Head of caudate nucleus (tissue), 42 donors: ENCODE results near the gene C3.
"Not testable (repeated sequence)": the region's sequence is repeated elsewhere in the genome, so short reads cannot be mapped to it uniquely, and the experiment has no call there.

ENCODE experiments used
- DNase-seq, 42 donors: peaks; one replicate each; pipeline versions ENCODE4 v3.0.0 to v3.0.0-alpha.2; 2020 to 2021; ENCODE audit warnings: mixed read lengths in 7 of 42
- intact Hi-C: fragments of 100-400 bp; cut with DNase I; formaldehyde crosslinking; loops from one replicate; pipeline ENCODE4 v1.15.0; 2022

Gene C3

DNA sequence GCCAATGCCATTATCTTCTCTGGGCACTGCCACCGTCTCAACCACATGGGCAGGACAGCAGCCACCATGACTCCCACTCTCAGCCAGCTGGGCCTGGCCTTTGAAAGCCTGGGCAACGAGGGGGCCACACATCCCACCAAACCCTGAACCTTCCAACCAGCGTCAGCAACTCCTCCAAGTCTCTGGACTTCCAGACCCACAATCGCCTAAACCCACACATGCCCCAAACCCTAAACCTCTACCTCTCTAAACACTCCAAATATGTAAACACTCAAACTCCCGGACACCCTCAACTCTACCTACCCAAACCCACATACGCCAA is 949 bp downstream of the C3 start:
- DNase-seq: peak in 6 of 42 donors; percentile 20 to 61 (median 46)
- intact Hi-C loops: no loop called here

DNA sequence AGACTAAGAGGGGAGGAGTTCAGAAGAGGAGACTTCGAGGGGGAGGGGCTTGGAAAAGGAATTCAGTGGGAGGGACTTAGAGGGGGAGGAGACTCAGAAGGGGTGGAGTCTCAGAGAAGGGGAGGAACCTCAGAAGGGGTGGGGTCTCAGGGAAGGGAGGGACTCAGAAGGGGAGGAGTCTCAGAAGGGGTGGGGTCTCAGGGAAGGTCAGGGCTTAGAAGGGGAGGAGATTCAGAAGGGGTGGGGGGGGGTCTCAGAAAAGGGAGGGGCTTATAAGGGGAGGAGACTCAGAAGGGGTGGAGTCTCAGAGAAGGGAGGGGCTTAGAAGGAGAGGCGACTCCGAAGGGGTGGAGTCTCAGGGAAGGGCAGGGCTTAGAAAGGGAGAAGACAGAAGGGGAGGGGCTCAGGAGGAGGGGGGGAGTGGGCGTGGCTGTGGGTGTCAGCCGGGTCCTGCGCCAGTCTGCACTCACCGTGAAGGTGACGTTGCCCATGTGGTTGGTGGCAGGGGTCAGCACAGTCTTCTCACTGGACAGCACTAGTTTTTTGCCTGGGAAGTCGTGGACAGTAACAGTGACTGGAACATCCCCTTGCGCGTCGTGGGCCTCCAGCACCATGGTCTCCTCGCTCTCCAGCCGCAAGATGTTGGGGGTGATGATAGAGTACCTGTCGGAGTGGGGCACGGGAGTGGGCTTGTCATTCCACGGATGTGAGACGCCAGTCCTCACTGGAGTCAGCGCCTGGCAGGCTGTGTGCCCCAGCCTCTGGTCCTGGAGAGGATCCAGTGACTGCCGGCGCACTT is 1.5 kb downstream of the C3 start:
- intact Hi-C loops: no loop called here
- DNase-seq: peak in 33 of 42 donors; percentile 28 to 75 (median 51)

DNA sequence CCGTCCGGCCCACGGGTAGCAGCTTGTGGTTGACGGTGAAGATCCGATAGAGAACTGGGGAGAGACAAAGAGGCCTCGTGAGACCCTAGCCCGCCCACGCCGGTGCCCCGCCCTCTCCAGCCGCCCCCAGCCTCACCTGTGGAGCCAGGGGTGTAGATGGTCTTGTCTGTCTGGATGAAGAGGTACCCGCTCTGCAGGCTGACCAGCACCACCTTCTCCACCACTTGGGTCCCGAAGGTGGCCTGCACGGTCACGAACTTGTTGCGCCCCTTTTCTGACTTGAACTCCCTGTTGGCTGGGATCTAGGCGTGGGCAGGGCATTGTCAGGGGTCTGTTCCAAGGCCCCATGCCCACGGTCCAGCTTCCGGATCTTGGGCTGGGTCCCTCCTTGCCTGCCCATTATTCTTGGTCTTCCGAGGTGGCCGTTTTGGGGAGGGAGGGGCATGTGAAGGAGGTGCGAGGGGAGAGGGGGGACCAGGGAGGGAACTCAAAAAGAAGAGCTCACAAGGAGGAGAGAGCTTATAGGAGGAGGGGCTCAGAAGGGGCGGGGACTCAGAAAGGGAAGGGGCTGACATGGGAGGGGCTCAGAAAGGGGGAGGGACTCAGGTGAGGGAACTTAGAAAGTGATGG is 2.2 kb downstream of the C3 start:
- intact Hi-C loops: no loop called here
- no peak for DNase-seq

DNA sequence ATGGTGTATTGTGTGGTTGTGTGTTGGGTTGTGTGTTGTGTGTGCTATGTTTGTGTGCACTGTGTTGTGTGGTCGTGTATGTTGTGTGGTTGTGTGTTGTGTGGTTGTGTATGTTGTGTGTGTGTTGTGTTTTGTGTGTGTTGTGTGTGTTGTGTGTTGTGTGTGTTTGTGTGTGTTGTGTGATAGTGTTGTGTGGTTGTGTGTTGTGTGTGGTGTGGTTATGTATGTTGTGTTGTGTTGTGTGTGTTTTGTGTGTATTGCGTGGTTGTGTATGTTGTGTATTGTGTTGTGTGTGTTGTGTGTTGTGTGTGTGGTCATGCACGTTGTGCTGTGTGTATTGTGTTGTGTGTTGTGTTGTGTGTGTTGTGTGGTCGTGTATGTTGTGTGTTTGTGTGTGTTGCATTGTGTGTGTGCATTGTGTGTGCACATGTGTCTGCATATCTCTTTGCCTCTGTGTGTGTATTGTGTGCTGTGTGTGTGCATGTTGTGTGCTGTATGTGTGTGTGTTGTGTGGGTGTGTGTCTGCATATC is 2.9 kb downstream of the C3 start:
- DNase-seq: no peak
- intact Hi-C loops: no loop called here

DNA sequence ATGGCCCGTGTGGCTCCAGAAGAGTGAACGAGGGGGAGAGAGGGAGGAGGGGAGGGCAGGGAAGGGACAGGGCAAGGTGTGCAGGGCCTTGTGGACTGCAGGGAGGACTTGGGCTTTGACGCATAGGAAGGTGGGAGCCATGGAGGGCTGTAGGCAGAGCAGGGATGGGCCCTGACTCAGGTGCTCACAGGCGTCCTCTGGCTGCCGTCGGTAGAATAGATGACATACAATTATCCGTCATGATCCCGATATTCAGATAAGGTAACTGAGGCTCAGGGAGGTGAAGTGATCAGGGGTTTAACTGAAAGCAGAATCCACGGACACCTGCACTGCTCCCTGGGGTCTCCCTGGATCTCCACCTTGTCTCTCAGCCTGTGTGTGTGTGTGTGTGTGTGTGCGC is 3.4 kb downstream of the C3 start:
- intact Hi-C loops: no loop called here
- DNase-seq: no peak

DNA sequence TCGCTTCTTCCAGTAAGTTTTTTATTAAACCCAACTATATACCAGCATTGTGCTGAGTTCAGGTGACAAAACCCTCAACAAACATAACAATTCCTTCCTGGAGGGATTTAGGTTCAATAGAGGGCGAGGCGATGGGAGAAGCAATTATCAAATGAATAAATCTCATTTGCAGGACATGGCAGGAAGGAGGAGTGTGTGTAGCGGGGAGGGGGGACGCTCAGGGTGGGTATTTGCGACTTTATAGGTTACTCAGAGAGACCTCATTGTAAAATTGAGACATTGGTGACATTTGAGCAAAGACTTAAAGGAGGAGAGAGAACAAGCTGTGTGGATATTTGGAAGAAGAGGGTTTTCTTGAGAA is 3.9 kb downstream of the C3 start:
- no peak for DNase-seq
- intact Hi-C loops: no loop called here

DNA sequence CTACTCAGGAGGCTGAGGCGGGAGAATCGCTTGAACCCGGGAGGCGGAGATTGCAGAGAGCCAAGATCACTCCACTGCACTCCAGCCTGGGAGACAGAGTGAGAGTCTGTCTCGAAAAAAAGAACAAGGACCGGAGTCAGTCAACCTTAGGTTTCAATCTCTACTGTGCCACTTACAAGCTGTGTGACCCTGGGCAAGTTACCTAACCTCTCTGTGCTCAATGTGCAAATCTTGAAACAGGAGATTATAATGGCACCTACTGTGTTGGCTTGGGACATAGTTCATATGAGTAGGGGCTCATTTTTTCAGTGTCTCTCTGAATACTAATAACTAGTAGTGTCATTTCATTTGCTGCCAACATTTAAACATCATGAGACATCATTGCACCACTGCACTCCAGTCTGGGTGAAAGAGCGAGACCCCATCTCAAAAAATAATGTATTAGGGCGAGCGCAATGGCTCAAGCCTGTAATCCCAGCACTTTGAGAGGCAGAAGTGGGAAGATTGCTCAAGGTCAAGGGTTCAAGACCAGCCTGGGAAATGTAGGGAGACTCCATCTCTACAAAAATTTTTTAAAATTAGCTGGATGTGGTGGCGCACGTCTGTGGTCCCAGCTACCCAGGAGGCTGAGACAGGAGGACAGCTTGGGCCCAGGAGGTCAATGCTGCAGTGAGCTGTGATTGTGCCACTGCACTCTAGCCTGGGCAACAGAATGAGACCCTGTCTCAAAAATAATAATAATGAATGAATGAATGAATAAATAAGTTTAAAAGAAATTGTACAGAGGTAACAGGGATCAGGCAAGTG is 5.5 kb downstream of the C3 start:
- intact Hi-C loops: no loop called here
- no peak for DNase-seq

DNA sequence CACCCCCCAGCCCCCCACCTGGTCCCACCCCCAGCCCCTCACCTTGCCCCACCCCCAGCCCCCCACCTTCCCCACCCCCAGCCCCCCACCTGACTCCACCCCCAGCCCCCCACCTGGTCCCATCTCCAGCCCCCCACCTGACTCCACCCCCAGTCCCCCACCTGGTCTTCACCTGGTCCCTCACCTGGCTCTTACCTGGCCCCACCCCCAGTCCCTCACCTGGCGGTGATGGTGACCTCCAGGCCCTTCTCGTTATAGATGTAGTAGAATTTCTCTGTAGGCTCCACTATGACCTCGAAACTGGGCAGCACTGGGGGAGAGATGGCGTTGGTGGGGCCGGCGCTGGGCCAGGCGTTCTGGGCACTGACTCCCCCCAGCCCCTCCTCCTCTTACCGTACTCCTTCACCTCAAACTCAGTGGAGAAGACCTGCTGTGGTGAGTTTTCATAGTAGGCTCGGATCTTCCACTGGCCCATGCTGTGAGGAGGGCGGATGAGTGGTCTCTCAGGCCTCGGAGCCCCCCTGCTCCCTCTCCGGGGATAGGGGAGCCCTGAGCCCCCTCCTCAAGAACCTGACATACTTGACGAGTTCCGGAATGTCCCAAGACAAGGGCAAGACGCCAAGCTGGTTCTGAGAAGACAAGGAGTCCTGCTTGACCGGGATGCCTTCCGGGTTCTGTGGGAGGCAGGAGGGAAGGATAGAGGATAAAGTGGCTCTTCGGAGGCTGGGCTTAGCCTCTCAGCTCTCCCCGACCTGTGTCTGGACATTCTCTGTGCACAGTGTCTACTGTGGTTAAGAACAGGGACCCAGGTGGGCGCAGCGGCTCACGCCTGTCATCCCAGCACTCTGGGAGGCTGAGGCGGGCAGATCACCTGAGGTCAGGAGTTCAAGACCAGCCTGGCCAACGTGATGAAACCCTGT is 6.4 kb downstream of the C3 start:
- DNase-seq: no peak
- intact Hi-C loops: no loop called here

DNA sequence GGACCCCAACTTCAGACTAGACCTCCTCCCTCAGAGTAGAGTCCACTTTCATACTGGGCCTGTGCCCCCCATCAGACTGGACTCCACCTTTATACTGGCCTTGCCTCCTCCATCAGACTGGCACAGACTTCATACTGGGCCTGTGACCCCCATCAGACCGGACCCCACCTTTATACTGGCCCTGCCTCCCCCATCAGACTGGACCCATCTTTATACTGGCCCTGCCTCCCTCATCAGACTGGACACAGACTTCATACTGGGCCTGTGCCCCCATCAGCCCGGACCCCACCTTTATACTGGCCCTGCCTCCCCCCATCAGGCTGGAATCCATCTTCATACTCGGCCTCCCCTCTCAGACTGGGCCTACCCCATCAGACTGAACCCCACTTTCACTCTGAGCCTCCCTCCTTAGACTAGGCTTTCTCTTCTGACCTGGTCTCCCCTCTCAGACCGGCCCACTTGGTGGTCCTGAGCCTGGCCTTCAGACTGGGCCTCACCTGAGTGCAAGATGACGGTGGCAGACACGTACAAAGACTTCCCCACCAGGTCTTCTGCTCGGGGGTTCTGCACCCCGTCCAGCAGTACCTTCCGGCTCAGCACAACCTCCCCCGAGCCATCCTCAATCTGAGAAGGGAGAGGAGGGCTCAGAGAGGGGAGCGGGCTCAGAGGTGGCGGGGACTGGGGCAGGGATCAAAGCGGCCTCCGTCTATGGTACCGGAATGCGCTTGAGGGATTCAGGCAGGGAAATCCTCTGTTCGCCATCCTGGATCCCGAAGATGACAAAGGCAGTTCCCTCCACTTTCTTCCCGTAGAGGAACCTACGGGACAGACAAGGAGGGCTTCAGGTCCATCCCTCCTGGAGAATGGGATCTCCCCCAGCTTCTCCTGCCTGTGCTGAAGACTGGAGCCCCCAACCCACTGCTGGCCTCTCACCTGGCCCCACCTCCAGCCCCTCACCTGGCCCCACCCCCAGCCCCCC is 7.5 kb downstream of the C3 start:
- intact Hi-C loops: no loop called here
- DNase-seq: no peak

DNA sequence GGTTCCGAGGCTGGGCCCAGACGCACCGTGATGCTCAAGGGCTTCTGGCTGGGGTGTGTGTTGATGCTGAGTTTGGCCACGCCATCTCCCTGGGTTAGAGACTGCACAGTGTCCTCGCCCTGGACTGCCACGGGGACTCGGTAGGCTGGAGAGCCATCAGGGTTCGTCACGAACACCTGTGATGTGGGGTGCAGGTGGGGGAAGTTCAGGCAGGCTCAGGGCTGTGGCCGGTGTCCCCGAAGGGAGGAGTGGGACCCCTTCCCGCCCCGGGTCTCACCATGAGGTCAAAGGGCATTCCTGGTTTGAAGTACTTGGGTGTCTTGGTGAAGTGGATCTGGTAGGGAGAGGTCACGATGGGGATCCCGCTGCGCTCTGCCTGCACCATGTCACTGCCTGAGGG is 8.2 kb downstream of the C3 start:
- intact Hi-C loops: no loop called here
- no peak for DNase-seq

DNA sequence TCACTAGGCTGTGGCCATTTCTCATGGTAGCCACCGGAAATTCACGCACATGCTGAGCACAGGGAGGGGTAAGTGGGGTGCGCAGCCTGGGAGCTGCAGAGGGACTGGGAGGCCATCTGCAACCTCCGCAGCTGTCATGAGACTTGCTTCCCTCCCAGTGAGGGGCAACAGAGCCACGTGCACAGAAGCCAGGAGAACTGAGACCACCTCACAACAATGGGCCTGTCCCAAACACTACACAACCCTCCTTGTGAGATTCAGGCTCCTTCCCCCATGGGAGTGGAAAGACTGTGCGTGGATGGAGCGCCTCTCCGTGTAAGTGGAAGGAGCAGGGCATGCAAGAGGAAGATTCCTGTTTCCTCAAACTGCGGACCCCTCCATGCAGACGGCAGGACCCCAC is 8.8 kb downstream of the C3 start:
- no peak for DNase-seq
- intact Hi-C loops: no loop called here

DNA sequence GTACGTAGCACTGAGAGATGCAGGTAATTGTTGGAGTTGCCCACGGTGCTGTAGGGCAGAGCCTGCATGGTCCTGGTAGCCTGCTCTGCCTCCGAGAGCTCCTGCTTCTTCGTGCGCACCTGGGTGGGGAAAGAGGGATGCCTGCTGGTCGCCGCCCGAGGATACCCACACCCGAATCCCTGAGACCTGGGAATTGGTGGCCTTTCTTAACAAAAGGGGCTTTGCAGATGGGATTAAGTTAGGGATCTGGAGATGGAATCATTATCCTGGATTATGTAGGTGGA is 9.4 kb downstream of the C3 start:
- intact Hi-C loops: no loop called here
- DNase-seq: no peak

DNA sequence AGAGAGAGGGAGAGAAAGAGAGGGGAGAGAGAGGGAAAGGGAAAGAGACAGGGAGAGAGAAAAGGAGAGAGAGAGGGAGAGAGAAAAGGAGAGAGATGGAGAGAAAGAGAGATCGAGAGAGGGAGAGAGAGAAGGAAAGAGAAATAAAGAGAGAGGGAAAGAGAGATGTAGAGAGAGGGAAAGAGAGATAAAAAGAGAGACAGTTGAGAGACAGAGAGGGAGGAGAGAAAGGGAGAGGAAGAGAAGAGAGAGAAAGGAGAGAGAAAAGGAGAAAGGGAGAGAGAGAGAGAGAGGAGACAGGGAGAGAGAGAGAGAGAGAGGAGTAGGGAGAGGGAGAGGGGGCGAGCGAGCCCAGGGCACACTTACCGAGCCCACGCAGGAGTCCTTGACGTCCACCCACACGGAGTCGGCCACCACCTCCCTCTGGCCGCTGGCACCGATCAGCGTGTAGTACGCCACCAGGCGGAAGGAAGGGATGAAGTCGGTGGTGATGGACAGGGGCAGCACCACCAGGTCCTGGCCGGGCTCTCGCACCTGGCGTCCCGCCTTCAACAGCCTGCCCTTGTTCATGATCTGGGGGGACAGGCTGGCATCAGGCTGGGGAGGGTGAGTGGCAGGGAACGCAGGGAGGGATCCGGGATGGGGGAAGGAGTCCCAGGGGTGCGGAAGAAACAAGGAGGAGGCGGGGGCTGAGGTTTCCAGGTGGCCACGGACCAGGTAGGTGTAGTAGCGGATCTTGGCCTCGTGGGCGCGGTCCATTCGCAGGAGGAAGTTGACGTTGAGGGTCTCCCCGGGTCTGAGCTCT is 10.0 kb downstream of the C3 start:
- intact Hi-C loops: no loop called here
- no peak for DNase-seq

DNA sequence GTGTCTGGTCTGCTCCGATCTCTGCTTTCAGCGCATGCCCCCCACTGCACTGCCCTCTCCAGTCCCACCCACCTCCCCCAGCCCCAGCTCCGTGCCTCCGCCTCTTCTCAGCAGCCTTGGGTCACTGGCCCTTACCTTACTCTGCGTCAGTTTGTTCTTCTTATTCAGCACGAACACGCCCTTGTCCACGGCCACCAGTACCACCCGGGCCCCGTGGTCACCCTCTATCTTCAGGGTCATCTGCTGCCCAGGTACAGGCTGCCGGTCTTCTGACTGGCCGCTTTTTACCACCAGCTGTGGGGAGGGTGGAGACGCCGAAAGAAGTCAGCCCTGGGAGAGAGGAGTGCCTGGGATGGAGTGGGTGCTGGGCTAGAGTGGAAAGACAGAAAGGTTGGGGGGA is 10.9 kb downstream of the C3 start:
- intact Hi-C loops: no loop called here
- DNase-seq: no peak

DNA sequence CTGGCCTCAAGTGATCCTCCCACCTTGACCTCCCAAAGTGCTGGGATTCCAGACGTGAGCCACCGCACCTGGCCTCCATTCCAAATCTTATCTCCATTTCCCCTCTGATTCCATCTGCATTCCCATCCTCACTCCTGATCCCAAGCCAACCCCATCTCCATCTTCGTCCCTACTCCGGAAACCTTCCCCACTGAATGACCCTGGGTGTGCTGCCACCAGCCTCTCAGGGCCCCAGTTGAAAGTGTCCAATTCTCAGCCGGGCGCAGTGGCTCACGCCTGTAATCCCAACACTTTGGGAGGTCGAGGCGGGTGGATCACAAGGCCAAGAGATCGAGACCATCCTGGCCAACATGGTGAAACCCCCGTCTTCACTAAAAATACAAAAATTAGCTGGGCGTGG is 11.5 kb downstream of the C3 start:
- intact Hi-C loops, DNase-seq: not testable (repeated sequence)

DNA sequence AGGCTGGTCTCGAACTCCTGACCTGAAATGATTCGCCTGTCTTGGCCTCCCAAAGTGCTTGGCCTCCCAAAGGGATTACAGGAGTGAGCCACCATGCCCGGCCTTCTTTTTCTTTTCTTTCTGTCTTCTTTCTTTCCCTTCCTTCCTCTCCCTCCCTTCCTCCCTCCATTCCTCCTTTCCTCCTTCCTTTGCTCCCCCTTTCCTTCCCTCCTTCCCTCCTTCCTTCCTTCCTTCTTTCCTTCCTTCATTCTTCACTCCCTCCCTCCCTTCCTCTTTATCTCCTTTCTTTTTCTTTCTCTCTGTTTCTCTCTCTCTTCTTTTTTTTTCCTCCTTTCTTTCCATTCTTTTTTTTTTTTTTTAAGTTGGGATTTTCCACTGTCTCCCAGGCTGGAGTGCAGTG is 12.1 kb downstream of the C3 start:
- intact Hi-C loops: no loop called here
- DNase-seq: no peak

DNA sequence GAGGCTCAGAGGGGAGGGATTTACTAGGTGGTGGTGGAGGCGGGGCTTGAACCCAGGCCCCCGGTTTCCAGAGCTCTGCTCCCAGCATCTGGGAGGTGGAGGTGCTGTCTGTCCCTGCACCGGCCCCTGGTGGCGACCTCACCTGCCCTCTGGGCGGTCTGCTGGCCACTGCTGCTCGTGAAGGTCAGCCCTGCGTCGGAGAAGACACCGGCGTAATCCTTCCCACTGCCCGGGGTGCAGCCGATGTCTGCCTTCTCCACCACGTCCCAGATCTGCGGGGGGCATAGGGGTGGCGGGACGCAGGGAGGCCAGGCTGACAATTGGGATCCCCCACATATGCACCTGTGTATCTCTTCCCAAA is 12.8 kb downstream of the C3 start:
- no peak for DNase-seq
- intact Hi-C loops: no loop called here
